HS-5 (cell line): ENCODE results near the gene PBX4.

Experiments used
- DNase-seq: peaks from one replicate; pipeline ENCODE4 v3.0.0-alpha.2; 2012; ENCODE audit warnings: low read depth

Gene PBX4

DNA sequence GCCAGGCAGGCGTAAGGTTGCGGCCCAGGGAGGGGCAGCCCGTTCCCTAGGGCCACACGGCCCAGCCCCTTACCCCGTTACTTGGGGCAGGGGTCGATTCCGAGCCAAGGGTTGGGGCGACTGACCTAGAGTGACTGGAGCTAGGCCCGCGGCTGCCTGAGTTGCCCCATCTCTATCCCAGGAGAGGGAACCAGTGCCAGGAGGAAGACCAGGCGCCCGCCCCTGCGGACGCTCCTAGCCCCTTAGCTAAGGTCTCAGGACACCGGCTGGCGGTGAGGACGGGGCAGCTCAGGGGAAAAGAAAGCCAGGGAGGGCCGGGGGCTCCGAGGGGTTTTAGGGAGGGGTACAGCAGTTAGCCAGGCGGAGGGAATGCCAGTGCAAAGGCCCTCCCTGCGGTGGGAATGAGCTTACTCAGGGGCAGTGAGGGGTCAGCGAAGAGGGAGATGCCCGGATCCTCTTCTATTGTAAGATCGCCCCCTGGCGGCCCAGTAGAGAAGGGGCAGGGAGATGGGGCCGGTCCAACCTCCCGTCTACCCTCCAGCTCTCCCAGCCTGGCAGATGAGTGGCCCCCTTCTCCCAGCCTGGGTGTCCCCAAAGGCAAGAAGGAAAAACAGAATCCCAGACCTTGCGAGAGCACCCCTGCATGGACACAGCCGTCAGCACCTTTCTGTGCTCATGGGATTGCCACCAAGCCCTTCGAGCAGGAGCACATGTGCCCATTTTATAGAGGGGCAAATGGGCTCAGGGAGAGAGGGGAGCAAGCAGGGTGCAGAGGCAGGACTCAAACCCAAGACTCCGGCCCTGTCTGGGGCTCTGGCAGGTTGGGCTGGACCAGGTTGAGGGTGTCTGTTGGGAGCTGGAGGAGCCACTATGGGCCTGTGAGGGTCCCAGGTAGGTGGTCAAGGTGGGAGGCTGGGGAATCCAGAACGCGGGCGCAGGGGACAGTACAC lies 64.1 kb downstream of the PBX4 start:
- DNase-seq: no peak

DNA sequence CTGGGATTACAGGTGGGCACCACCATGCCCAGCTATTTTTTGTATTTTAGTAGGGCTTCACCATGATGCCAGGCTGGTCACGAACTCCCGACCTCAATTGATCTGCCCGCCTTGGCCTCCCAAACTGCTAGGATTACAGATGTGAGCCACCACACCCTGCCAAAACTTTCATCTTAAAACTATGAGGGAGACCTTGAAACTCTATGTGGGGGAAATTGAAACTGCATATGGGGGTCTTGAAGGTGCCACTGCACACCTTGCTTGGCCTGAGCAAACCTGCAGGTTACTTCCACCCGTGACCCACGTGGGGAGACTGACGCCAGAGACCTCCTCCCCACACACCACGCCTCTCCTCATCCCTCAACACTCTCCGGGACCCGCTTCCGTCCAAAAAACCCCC lies 64.8 kb downstream of the PBX4 start:
- DNase-seq: no peak

DNA sequence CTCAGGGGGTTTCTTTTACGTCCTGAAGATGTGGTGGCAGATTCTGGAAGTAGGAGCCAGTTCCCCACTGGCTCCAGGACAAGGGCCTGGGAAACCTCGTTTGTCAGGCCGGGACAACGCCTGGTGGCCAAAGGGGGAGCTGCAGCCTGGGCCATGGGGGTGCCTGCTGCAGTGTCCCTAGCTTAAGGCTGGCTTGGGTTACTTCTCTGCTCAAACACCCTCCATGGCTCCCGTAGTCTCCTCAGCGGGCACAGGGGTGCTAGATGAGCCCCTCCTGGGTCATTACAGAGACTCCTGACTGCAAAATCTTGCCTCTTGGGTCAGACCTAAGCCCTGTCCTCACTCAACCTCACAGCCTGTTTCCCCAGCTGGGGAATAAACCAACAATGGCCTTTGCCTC lies 65.7 kb downstream of the PBX4 start:
- DNase-seq: no peak

DNA sequence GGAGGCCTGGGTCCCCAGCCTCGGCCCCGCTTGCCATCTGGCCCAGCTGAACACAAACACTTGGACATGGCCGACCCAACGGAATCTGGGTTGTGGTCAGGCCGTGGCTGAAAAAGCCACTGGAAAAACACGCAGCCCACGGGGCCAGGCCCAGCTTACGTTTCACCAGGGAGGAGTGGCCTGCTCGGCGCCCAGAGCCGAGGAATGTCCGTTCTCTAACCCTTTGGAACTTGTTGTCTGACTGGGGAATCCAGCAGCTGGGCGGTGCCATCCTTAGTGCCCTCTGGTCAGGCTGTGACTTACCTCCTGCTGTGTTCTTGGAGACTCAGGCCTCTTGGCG lies 66.7 kb downstream of the PBX4 start:
- DNase-seq: no peak

DNA sequence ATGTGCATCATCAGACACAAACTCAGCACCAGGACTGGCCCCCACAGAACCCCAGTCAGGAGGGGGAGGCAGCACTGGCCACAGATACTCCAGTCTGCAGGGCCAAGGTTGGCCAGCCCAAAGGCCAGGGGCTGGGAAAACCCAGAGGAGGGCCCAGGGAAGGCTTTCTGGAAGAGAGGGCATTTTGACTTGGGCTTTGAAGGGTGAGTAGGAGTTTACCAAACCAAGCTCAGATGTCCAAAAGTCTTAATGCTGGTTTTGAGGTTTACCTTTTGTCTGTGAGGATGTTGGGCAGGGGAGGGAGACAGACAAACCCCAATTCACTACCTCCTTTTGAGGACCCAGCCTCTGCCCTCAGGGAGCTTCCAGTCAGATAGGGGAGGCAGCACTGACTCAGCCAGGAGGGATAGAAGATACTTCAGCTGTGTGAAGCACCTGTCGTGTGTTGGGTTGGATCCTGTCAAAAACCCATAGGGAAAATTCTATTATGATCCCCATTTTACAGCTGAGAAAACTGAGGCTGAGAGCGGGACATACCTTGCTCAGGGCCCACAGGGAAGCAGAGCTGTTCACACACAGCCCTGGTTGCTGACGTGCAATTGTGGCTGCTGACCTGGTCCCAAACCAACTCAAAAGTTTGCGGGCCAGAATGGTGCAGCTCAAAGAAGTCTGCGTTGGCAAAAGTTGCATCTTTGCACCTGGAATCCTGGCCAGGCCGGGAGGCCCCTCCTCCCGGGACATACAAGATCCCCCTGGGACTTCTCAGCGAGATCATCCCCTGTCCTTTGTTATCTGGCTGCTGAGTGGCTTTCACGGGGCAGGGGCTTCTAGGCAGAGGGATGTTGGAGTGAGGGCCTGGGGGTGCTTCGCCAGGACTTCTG lies 67.3 kb downstream of the PBX4 start:
- no peak for DNase-seq

DNA sequence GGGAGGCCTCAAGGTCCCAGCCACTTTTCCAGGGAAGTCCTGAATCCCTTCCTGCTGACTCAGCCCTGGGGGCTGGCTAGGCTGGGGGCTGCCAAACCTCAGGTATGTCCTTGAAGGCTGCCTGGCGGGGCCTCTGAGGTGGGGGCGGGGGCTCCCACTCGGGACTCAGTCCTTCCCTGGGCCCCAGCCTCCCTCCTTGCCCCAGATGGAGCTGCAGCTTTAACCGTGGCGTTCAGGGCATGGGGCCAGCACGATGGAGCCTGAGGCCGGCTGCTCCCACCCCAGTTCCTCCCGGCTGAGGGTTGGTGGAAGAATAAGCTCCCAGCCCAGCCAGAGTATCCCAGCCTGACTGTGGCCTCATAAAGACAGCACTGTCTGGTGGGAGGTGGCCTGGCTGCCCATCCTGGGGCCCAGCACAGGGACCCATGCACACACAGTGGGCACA lies 68.0 kb downstream of the PBX4 start:
- DNase-seq: no peak

DNA sequence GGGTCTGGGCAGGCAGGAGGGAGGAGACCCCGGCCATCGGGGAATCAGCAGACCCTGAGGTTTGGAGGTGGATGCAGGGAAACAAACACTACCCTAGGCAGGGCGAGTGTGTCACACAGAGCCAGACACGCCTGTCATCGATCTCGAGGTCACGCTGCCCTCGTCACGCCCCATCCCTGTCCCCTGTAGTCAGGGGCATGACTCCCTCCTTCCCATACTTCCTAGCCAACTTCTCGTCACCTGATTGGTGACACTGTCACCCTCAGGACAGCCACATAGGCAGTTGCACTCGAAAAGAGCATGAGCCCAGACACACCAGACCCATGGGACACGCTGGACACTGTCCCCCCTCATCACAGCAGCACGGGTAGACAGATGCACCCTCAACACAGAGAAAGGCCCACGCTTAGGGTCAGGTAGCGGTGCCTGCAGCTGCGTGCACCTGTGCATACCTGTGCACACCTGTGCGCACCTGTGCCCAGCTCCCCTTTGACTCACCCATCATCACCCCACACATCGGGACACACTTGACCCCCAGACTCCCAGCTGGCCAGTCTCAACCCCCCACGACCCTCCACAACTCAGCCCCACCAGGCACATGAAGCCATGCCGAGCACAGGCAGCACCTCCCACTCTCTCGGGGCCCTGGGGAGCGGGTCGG lies 68.6 kb downstream of the PBX4 start:
- DNase-seq: no peak

DNA sequence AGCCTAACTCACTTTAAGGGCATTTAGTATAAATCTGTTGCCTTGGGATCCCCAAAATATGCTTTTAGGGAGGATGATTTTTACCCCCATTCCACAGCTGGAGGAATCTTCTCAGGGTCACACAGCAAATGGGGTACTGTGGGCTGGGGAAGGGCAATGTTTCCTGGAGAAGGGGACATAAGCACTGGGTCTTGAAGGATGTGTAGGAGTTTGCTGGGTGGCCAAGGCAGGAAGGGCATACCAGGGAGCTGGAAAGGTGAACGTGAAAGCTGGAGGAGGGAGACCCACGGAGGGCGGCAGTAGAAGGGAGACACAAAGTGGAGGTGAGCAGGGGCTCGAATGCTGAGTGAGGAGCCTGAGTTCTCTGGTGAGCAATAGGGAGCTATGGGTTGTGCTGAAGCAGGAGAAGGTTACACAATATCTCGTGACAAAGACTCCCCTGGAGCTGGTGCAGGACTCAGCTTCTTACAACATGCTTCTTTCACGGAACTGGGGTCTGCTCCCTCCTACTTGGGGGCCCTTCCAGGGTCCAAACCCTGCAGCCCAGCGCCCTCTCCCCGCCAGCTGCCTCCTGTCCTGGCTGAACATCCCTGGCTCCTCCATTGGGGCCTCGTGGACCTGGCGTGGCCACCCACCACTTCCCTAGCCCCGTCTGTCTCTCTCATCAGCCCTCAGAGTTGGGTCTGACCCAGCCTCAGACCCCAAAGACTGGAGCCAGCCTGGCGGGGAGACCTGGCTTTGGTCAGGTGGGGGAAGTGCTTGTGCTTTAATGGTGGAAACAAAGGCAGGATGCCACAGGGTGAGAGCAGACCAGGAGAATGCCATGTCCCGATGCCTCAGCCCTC lies 69.3 kb downstream of the PBX4 start:
- no peak for DNase-seq

DNA sequence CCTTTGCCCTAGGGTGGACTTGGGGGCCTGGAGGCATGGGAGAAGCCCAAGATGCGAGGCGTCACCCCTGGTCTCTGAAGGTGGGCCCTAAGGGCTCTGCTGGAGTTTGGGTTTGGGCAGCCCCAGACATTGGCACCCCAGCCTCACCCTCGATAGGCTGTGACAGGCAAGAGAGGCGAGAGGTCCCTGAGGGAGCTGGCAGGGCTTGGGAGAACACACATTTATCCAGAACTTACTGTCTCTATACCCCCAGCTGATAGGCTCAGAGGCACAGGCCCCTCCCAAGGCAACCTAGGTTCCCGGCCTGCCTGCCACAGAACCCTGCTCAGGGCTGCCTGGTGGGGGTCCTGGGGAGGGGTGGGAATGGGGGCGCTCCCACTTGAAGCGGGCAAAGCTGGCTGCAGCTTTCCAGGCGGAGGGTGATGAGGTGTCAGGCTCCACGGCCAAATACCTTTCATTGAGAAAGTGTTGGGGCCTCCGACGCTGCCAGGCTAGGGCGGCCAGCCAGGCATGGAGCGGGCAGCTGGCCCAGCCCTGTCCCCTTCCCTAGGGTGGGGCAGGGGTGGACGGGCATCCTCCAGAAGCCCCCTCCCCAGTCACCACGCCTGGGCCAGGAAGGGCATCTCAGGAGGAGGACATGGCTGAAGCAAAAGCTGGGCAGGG lies 70.7 kb downstream of the PBX4 start:
- no peak for DNase-seq

DNA sequence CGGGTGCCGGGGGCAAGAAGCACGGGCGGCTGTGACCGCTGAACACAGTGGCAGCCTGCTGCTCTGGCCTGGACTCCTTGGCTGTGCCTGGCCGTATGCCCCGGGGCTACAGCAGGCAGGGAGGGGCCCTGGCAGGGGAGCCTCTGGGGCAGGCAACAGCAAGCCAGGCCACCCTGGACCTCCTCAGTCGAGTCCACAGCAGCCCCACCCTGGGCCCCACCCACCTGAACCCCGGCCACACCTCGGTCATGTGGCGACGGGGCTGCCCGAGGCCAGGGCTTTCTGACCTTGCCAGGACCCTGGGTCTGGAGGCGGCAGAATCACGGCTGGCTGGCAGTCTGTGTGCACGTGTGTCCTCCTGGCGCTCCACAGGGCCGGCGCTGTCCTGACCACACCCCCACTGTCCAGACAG lies 71.7 kb downstream of the PBX4 start:
- no peak for DNase-seq

DNA sequence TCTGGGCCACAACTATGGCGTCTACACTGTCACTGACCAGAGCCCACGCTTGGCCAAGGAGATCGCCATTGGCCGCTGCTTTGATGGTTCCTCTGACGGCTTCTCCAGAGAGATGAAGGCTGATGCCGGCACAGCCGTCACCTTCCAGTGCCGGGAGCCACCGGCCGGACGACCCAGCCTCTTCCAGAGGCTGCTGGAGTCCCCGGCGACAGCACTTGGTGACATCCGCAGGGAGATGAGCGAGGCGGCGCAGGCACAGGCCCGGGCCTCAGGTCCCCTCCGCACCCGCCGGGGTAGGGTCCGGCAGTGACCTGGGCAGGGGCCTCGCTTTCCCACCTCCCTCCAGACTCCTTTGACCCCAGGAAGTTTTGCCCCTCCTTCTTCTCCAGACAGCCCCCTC lies 72.8 kb downstream of the PBX4 start:
- DNase-seq: no peak

DNA sequence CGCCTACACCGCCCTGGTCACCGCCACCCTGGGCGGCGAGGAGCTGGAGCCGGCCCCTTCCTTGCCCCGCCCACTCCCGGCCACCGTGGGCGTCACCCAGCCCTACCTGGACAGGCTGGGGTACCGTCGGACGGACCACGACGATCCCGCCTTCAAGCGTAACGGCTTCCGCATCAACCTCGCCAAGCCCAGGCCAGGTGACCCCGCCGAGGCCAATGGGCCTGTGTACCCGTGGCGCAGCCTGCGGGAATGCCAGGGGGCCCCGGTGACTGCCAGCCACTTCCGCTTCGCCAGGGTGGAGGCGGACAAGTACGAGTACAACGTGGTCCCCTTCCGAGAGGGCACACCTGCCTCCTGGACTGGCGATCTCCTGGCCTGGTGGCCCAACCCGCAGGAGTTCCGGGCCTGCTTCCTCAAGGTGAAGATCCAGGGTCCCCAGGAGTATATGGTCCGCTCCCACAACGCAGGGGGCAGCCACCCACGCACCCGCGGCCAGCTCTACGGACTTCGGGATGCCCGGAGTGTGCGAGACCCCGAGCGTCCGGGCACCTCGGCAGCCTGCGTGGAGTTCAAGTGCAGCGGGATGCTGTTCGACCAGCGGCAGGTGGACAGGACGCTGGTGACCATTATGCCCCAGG lies 73.4 kb downstream of the PBX4 start:
- no peak for DNase-seq

DNA sequence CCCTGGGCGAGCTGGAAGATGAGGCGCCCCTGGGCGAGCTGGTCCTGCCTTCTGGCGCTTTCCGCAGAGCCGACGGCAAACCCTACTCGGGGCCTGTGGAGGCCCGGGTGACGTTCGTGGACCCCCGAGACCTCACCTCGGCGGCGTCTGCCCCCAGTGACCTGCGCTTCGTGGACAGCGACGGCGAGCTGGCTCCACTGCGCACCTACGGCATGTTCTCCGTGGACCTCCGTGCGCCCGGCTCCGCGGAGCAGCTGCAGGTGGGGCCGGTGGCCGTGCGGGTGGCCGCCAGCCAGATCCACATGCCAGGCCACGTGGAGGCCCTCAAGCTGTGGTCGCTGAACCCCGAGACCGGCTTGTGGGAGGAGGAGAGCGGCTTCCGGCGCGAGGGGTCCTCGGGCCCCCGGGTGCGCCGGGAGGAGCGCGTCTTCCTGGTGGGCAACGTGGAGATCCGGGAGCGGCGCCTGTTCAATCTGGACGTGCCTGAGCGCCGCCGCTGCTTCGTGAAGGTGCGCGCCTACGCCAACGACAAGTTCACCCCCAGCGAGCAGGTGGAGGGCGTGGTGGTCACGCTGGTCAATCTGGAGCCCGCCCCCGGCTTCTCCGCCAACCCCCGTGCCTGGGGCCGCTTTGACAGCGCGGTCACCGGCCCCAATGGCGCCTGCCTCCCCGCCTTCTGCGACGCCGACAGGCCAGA lies 74.1 kb downstream of the PBX4 start:
- no peak for DNase-seq

DNA sequence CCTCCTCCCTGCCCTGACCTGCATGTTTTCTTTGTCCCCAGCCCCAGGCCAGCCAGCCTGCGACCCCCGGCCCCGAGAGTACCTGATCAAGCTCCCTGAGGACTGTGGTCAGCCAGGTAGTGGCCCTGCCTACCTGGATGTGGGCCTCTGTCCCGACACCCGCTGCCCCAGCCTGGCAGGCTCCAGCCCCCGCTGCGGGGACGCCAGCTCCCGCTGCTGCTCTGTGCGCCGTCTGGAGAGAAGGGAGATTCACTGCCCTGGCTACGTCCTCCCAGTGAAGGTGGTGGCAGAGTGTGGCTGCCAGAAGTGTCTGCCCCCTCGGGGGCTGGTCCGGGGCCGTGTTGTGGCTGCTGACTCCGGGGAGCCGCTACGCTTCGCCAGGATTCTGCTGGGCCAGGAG lies 74.8 kb downstream of the PBX4 start:
- no peak for DNase-seq

DNA sequence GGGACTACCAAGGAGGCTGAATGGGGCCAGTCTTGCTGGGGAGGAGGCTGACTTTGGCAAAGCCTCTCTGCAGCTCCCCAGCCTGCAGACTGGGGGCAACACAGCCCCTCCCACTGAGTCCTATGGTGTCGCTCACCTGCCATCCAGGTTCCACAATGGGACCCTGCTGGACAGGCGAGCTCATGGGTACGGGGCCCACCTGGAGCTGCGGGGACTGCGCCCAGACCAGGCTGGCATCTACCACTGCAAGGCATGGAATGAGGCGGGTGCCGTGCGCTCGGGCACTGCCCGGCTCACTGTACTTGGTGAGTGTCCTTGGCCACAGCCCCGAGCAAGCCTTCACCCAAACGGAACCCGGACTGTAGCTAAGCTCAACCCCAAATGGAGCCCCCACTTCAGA lies 75.4 kb downstream of the PBX4 start:
- no peak for DNase-seq

DNA sequence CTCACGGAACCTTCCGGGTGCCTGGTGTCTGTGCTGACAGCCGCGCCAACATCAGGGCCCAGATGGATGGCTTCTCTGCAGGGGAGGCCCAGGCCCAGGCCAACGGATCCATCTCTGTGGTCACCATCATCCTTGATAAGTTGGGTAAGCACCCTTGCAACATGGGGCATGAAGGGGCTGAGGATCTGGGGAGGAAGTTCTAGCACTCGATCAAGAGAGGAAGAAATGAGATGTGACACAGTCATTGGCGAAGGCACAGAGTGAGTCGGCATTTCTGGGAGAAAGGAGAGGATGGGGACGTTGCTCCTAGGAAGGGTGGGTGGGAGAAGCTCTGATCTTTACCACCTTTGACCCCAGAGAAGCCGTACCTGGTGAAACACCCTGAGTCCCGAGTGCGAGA lies 76.0 kb downstream of the PBX4 start:
- no peak for DNase-seq

DNA sequence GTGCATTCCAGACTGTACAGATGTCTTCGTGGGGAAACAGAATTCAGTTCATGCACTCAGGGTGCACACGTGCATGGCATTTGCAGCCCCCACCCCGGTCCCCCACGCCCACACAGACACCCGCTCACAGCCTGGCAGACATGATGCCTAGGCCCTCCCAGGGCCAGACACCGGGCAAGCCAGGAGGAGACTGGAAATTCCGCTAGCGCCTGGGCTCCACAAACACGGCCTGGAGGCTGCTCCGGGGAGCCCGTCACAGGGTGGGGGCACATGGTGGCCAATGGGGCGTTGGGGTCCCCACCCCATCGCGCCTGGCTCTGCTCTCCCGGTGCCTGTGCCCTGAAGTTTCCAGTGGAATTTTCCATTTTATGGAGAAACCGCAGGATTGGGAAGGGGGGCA lies 76.9 kb downstream of the PBX4 start:
- no peak for DNase-seq

DNA sequence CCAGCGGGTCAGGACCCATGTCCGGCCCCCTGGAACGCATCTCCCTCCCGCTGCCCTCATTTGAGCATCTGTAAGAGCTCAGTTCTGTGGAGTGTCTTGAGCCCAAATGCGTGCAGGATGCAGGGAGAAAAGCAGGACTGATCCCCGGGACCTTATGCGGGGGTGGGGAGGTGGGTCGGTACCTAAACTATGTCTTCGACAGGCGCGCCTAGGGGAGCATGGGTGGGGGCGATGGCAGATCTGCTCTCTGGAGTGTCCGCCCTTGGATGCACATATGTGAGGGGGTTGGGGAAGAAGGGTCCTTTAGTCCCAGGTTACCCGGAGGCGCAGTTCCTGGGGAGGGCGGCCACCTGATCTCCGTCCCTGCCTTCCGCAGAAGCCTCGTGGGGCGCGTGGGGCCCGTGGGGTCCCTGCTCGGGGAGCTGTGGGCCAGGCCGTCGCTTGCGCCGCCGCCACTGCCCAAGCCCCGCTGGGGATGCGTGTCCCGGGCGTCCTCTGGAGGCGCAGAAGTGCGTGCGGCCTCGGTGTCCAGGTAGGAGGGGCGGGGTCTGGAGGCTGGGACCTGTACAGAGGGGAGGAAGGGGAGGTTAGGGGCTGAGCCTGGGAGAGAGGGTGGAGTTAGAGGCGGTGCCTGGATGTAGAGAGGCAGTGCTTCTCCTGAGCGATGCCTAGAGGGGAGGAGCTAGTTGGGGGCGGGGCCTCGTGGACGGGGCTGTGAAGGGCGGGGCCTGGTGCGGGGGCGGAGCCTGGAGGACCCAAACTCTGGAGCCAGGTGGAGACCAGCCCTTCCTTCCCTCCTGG lies 77.6 kb downstream of the PBX4 start:
- DNase-seq: no peak

DNA sequence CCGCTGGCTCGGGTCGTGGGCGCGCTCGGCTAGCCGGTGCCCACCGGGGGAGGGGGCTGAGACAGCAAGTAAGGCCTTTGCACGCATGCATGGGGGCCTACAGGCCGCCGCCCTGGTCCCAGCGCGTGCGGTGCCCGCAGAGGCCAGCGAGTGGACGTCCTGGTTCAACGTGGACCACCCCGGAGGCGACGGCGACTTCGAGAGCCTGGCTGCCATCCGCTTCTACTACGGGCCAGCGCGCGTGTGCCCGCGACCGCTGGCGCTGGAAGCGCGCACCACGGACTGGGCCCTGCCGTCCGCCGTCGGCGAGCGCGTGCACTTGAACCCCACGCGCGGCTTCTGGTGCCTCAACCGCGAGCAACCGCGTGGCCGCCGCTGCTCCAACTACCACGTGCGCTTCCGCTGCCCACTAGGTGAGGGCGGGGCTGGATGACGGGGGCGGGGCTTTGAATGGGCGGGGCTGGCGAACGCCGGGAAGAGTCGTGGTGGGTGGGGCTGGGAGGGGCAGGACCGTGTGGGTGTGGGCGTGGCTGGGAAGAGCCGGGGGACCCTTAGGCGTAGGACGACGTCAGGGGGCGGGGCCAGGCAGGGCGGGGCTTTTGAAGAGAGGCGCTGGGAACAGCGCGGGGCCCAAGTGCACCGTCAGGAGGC lies 78.3 kb downstream of the PBX4 start:
- no peak for DNase-seq
